Measurements from ENCODE around the gene PFKFB3.

GRCh38 chr10:6212806-6213205, 10.1 kb downstream of the PFKFB3 start:
- no peak for TF ChIP-seq EP300 (IDR thresholded peaks at IDR 0.05)
- TF ChIP-seq POLR2A (IDR thresholded peaks at IDR 0.05), result no peak

Data from gastroesophageal sphincter (tissue), 2 donors.